IPS-20b (cell line): ENCODE data around the gene KCNMA1.

ENCODE experiments used
- H3K27ac ChIP-seq: one replicate; pipeline ENCODE4 v1.5.1; 2013; ENCODE audit warnings: low read length
- H3K27me3 ChIP-seq: 2 replicates; pipeline ENCODE4 v1.6.1; 2013; ENCODE audit warnings: mild to moderate bottlenecking, low read length, inconsistent platforms; ENCODE audit not compliant: insufficient read depth
- H3K36me3 ChIP-seq: 2 replicates; pipeline ENCODE4 v1.6.1; 2013; ENCODE audit warnings: low read depth, mild to moderate bottlenecking, inconsistent platforms, low read length, moderate library complexity; ENCODE audit not compliant: insufficient read depth
- H3K4me1 ChIP-seq: 2 replicates; pipeline ENCODE4 v1.6.1; 2013; ENCODE audit warnings: mild to moderate bottlenecking, control low read depth, inconsistent platforms, low read length, moderate library complexity; ENCODE audit not compliant: insufficient read depth
- H3K4me3 ChIP-seq: 2 replicates; pipeline ENCODE4 v1.5.1; 2013; ENCODE audit warnings: mild to moderate bottlenecking, low read length, inconsistent platforms
- H3K9ac ChIP-seq: 2 replicates; pipeline ENCODE4 v1.6.1; 2013; ENCODE audit warnings: low read depth, mild to moderate bottlenecking, inconsistent platforms, low read length, moderate library complexity
- H3K9me3 ChIP-seq: 2 replicates; pipeline ENCODE4 v1.6.1; 2013; ENCODE audit warnings: mild to moderate bottlenecking, low read depth, low read length, inconsistent platforms; ENCODE audit not compliant: insufficient read depth

Gene KCNMA1

GRCh38 chr10:77442699-77443189, 194.9 kb downstream of the KCNMA1 start:
- Histone ChIP-seq H3K27ac (no peak overlapping the region), H3K27me3 (no peaks in the 10 kb centered on the region), H3K9ac (no peak overlapping the region), H3K4me1 (no peaks in the 10 kb centered on the region), H3K36me3 (no peaks in the 10 kb centered on the region), H3K9me3 (no peaks in the 10 kb centered on the region), H3K4me3 (no peak overlapping the region)

GRCh38 chr10:77441353-77442166, 196.0 kb downstream of the KCNMA1 start:
- no peaks in the 10 kb centered on the region for H3K4me1 ChIP-seq
- no peaks in the 10 kb centered on the region for H3K36me3 ChIP-seq
- H3K9me3 ChIP-seq = no peaks in the 10 kb centered on the region
- H3K27me3 ChIP-seq = no peaks in the 10 kb centered on the region
- H3K4me3 ChIP-seq = no peak overlapping the region
- no peak overlapping the region for H3K9ac ChIP-seq
- no peak overlapping the region for H3K27ac ChIP-seq

GRCh38 chr10:77436257-77436975, 201.2 kb downstream of the KCNMA1 start:
- H3K27me3 ChIP-seq = no peaks in the 10 kb centered on the region
- H3K9me3 ChIP-seq = no peaks in the 10 kb centered on the region
- no peak overlapping the region for H3K27ac ChIP-seq
- peaks cover under 1% of the 10 kb centered on the region; the same call in 1 of the 2 replicates for H3K4me1 ChIP-seq
- H3K9ac ChIP-seq = no peak overlapping the region
- no peaks in the 10 kb centered on the region for H3K36me3 ChIP-seq
- no peak overlapping the region for H3K4me3 ChIP-seq

- Histone ChIP-seq H3K27me3 (no peaks in the 10 kb centered on the region), H3K4me1 (peaks cover 10% of the 10 kb centered on the region), H3K4me3 (no peak overlapping the region), H3K36me3 (no peaks in the 10 kb centered on the region), H3K9me3 (no peaks in the 10 kb centered on the region), H3K9ac (no peak overlapping the region), H3K27ac (no peak overlapping the region)
Observed at GRCh38 chr10:77433546-77433945, 204.1 kb downstream of the KCNMA1 start.

GRCh38 chr10:77431980-77432797, 205.4 kb downstream of the KCNMA1 start:
- Histone ChIP-seq H3K4me1 (peaks cover 10% of the 10 kb centered on the region), H3K4me3 (no peak overlapping the region)

GRCh38 chr10:77431209-77431611, 206.4 kb downstream of the KCNMA1 start:
- Histone ChIP-seq H3K27me3 (no peaks in the 10 kb centered on the region), H3K4me3 (no peak overlapping the region), H3K9me3 (no peaks in the 10 kb centered on the region), H3K27ac (no peak overlapping the region), H3K36me3 (no peaks in the 10 kb centered on the region), H3K9ac (no peak overlapping the region), H3K4me1 (peaks cover 10% of the 10 kb centered on the region)

More at GRCh38 chr10:77431980-77432797, 205.4 kb downstream of the KCNMA1 start:
- no peak overlapping the region for H3K9ac ChIP-seq
- H3K27ac ChIP-seq = no peak overlapping the region
- no peaks in the 10 kb centered on the region for H3K9me3 ChIP-seq
- H3K27me3 ChIP-seq = no peaks in the 10 kb centered on the region
- no peaks in the 10 kb centered on the region for H3K36me3 ChIP-seq

GRCh38 chr10:77430530-77430929, 207.1 kb downstream of the KCNMA1 start:
- Histone ChIP-seq H3K27ac (no peak overlapping the region), H3K4me3 (no peak overlapping the region), H3K9ac (no peak overlapping the region), H3K36me3 (no peaks in the 10 kb centered on the region), H3K9me3 (no peaks in the 10 kb centered on the region), H3K4me1 (peaks cover 10% of the 10 kb centered on the region), H3K27me3 (no peaks in the 10 kb centered on the region)

GRCh38 chr10:77428691-77429395, 208.8 kb downstream of the KCNMA1 start:
- Histone ChIP-seq H3K27ac (no peak overlapping the region), H3K4me1 (peaks cover 10% of the 10 kb centered on the region), H3K9ac (no peak overlapping the region), H3K27me3 (no peaks in the 10 kb centered on the region), H3K9me3 (no peaks in the 10 kb centered on the region), H3K4me3 (no peak overlapping the region), H3K36me3 (no peaks in the 10 kb centered on the region)

GRCh38 chr10:77424257-77424656, 213.4 kb downstream of the KCNMA1 start:
- no peaks in the 10 kb centered on the region for H3K36me3 ChIP-seq
- H3K27ac ChIP-seq = no peak overlapping the region
- no peak overlapping the region for H3K9ac ChIP-seq
- H3K4me1 ChIP-seq = no peaks in the 10 kb centered on the region
- no peak overlapping the region for H3K4me3 ChIP-seq
- H3K9me3 ChIP-seq = no peaks in the 10 kb centered on the region
- H3K27me3 ChIP-seq = no peaks in the 10 kb centered on the region

- H3K9ac ChIP-seq = no peak overlapping the region
- H3K9me3 ChIP-seq = no peaks in the 10 kb centered on the region
- no peak overlapping the region for H3K27ac ChIP-seq
- no peaks in the 10 kb centered on the region for H3K36me3 ChIP-seq
- no peaks in the 10 kb centered on the region for H3K27me3 ChIP-seq
- H3K4me3 ChIP-seq = no peak overlapping the region
- H3K4me1 ChIP-seq = no peaks in the 10 kb centered on the region
Observed at GRCh38 chr10:77422491-77423338, 214.9 kb downstream of the KCNMA1 start.
